GDM1 (cell line): ENCODE data around the gene PALM2AKAP2.

ENCODE experiments used
- DNase-seq: peaks from one replicate; lab custom pipeline; 2025; lab: John Stamatoyannopoulos, UW

Gene PALM2AKAP2

GRCh38 chr9:109779711-109780452 is at the start of gene PALM2AKAP2:
Gene PALM2AKAP2 (plus strand): TSS chr9:109780198. CDS start chr9:109780489, 291 bp downstream.
- DNase-seq = no peak

GRCh38 chr9:109730228-109730627 is 49.8 kb upstream of the PALM2AKAP2 start:
- DNase-seq = no peak

GRCh38 chr9:109733690-109734089 is 46.3 kb upstream of the PALM2AKAP2 start:
- no peak for DNase-seq

GRCh38 chr9:109734814-109735213 is 45.2 kb upstream of the PALM2AKAP2 start:
- no peak for DNase-seq

GRCh38 chr9:109735801-109736200 is 44.2 kb upstream of the PALM2AKAP2 start:
- no peak for DNase-seq

GRCh38 chr9:109737295-109737694 is 42.7 kb upstream of the PALM2AKAP2 start:
- DNase-seq = no peak

GRCh38 chr9:109739760-109740159 is 40.2 kb upstream of the PALM2AKAP2 start:
- no peak for DNase-seq

- no peak for DNase-seq
These were observed 37.1 kb upstream of the PALM2AKAP2 start for GRCh38 chr9:109742776-109743348.

- DNase-seq = no peak
These were observed 36.3 kb upstream of the PALM2AKAP2 start for GRCh38 chr9:109743696-109744095.

- no peak for DNase-seq
These were observed 34.4 kb upstream of the PALM2AKAP2 start for GRCh38 chr9:109745335-109746283.

- DNase-seq = no peak
These were observed 28.7 kb upstream of the PALM2AKAP2 start for GRCh38 chr9:109751253-109751652.

- DNase-seq = no peak
These were observed 26.7 kb upstream of the PALM2AKAP2 start for GRCh38 chr9:109753308-109753707.

GRCh38 chr9:109755040-109755439 is 25.0 kb upstream of the PALM2AKAP2 start:
- no peak for DNase-seq

GRCh38 chr9:109759589-109759988 is 20.4 kb upstream of the PALM2AKAP2 start:
- no peak for DNase-seq

- DNase-seq = no peak
These were observed 14.7 kb upstream of the PALM2AKAP2 start for GRCh38 chr9:109765278-109765677.

- no peak for DNase-seq
These were observed 14.2 kb upstream of the PALM2AKAP2 start for GRCh38 chr9:109765830-109766229.

- DNase-seq = no peak
These were observed 13.6 kb upstream of the PALM2AKAP2 start for GRCh38 chr9:109766351-109766750.

GRCh38 chr9:109767404-109767803 is 12.6 kb upstream of the PALM2AKAP2 start:
- DNase-seq = no peak

GRCh38 chr9:109767814-109768213 is 12.2 kb upstream of the PALM2AKAP2 start:
- no peak for DNase-seq

- DNase-seq = no peak
These were observed 10.7 kb upstream of the PALM2AKAP2 start for GRCh38 chr9:109769250-109769649.

- DNase-seq = no peak
These were observed 9.9 kb upstream of the PALM2AKAP2 start for GRCh38 chr9:109770101-109770500.

GRCh38 chr9:109771087-109771486 is 8.9 kb upstream of the PALM2AKAP2 start:
- DNase-seq = no peak
